Panc1 (cell line): Measurements from ENCODE around the gene CCT7.
"Not testable (repeated sequence)": the region's sequence is repeated elsewhere in the genome, so short reads cannot be mapped to it uniquely, and the experiment has no call there.

Source experiments
- POLR2AphosphoS5 ChIP-seq: IDR thresholded peaks from 2 replicates; pipeline ENCODE4 v1.6.1; 2012; ENCODE audit warnings: mild to moderate bottlenecking, low read depth, low read length, moderate library complexity
- TF ChIP-seq, protein P1 (sequence below): fragments of 450-650 bp; IDR thresholded peaks from 2 replicates; pipeline ENCODE4 v1.5.1; 2017; ENCODE audit warnings: mild to moderate bottlenecking

DNA sequence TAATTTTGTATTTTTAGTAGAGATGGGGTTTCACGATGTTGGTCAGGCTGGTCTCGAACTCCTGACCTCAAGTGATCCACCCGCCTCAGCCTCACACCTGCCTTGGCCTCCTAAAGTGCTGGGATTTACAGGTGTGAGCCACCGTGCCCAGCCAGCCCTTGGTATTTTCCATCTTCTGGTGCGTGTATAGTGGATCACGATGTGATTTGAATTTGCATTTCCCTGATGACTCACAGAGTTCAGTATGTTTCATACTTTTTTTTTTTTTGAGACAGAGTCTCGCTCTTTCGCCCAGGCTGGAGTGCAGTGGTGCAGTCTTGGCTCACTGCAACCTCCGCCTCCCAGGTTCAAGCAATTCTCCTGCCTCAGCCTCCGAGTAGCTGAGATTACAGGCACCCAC lies 33.8 kb upstream of the CCT7 start:
- TF ChIP-seq POLR2AphosphoS5, result not testable (repeated sequence)
- TF ChIP-seq, protein P1, sequence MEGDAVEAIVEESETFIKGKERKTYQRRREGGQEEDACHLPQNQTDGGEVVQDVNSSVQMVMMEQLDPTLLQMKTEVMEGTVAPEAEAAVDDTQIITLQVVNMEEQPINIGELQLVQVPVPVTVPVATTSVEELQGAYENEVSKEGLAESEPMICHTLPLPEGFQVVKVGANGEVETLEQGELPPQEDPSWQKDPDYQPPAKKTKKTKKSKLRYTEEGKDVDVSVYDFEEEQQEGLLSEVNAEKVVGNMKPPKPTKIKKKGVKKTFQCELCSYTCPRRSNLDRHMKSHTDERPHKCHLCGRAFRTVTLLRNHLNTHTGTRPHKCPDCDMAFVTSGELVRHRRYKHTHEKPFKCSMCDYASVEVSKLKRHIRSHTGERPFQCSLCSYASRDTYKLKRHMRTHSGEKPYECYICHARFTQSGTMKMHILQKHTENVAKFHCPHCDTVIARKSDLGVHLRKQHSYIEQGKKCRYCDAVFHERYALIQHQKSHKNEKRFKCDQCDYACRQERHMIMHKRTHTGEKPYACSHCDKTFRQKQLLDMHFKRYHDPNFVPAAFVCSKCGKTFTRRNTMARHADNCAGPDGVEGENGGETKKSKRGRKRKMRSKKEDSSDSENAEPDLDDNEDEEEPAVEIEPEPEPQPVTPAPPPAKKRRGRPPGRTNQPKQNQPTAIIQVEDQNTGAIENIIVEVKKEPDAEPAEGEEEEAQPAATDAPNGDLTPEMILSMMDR, result not testable (repeated sequence)
